ENCODE data around the gene SUMO2.

The SUMO2 gene

GRCh38 chr17:75227729-75228128, 45.0 kb upstream of the SUMO2 start:
- TF ChIP-seq CSDC2 (CRISPR knock-in tag; IDR thresholded peaks at IDR 0.05), result no peak
- TF ChIP-seq ZNF70 (CRISPR knock-in tag; IDR thresholded peaks at IDR 0.05), result no peak
- TF ChIP-seq OSR1 (CRISPR knock-in tag; IDR thresholded peaks at IDR 0.05), result no peak
- TF ChIP-seq POU6F1 (CRISPR knock-in tag; IDR thresholded peaks at IDR 0.05; ENCODE audit: borderline replicate concordance, low read depth), result no peak
- TF ChIP-seq ZNF565 (CRISPR knock-in tag; conservative IDR thresholded peaks at IDR 0.05; ENCODE audit: low read depth), result no peak
- TF ChIP-seq PATZ1 (CRISPR knock-in tag; IDR thresholded peaks at IDR 0.05; ENCODE audit: borderline replicate concordance), result no peak
- no peak for TF ChIP-seq ZFP3 (CRISPR knock-in tag; IDR thresholded peaks at IDR 0.05)
- no peak for TF ChIP-seq TSHZ2 (CRISPR knock-in tag; IDR thresholded peaks at IDR 0.05)
- TF ChIP-seq SNAI2 (CRISPR knock-in tag; IDR thresholded peaks at IDR 0.05), result no peak
- TF ChIP-seq ISL1 (CRISPR knock-in tag; IDR thresholded peaks at IDR 0.05), result no peak
- no peak for ATAC-seq

GRCh38 chr17:75225016-75225415, 42.3 kb upstream of the SUMO2 start:
- ATAC-seq, result no peak
- TF ChIP-seq GLIS3 (CRISPR knock-in tag; IDR thresholded peaks at IDR 0.05) (no peak), CSDC2 (CRISPR knock-in tag; IDR thresholded peaks at IDR 0.05) (no peak), CREB5 (CRISPR knock-in tag; IDR thresholded peaks at IDR 0.05; ENCODE audit: low read depth) (no peak), ZFP30 (CRISPR knock-in tag; IDR thresholded peaks at IDR 0.05) (no peak), BACH2 (CRISPR knock-in tag; IDR thresholded peaks at IDR 0.05; ENCODE audit: borderline replicate concordance) (no peak), TOX (CRISPR knock-in tag; IDR thresholded peaks at IDR 0.05; ENCODE audit: borderline replicate concordance) (no peak), ZNF565 (CRISPR knock-in tag; conservative IDR thresholded peaks at IDR 0.05; ENCODE audit: low read depth) (no peak), OSR1 (CRISPR knock-in tag; IDR thresholded peaks at IDR 0.05) (no peak), PPARA (CRISPR knock-in tag; IDR thresholded peaks at IDR 0.05; ENCODE audit: borderline replicate concordance) (no peak), ESRRG (CRISPR knock-in tag; IDR thresholded peaks at IDR 0.05) (no peak), PATZ1 (CRISPR knock-in tag; IDR thresholded peaks at IDR 0.05; ENCODE audit: borderline replicate concordance) (no peak), POU6F1 (CRISPR knock-in tag; IDR thresholded peaks at IDR 0.05; ENCODE audit: borderline replicate concordance, low read depth) (no peak), ISL1 (CRISPR knock-in tag; IDR thresholded peaks at IDR 0.05) (no peak), ZNF70 (CRISPR knock-in tag; IDR thresholded peaks at IDR 0.05) (no peak), SNAI2 (CRISPR knock-in tag; IDR thresholded peaks at IDR 0.05) (no peak), ARNTL (CRISPR knock-in tag; IDR thresholded peaks at IDR 0.05; ENCODE audit: borderline replicate concordance, low read depth) (no peak), ZC3H10 (CRISPR knock-in tag; IDR thresholded peaks at IDR 0.05) (no peak), TCF4 (CRISPR knock-in tag; IDR thresholded peaks at IDR 0.05; ENCODE audit: borderline replicate concordance) (no peak)

Measured in SK-N-SH treated with all-trans-retinoic acid at 6 μM for 48 hours (cell line).